ENCODE results near the gene AMOTL1.
"Not testable (repeated sequence)": the region's sequence is repeated elsewhere in the genome, so short reads cannot be mapped to it uniquely, and the experiment has no call there.

AMOTL1 gene

GRCh38 chr11:94880216-94880615, 112.1 kb downstream of the AMOTL1 start:
- DNase-seq (ENCODE audit: low read depth in 3 of 3): no peak

- no peak for DNase-seq (ENCODE audit: low read depth in 3 of 3)
These were observed 114.8 kb downstream of the AMOTL1 start for GRCh38 chr11:94882931-94883330.

GRCh38 chr11:94883878-94884277, 115.7 kb downstream of the AMOTL1 start:
- DNase-seq (ENCODE audit: low read depth in 3 of 3): no peak

GRCh38 chr11:94884376-94884775, 116.2 kb downstream of the AMOTL1 start:
- DNase-seq (ENCODE audit: low read depth in 3 of 3): no peak

GRCh38 chr11:94885133-94885532, 117.0 kb downstream of the AMOTL1 start:
- no peak for DNase-seq (ENCODE audit: low read depth in 3 of 3)

- DNase-seq (ENCODE audit: low read depth in 3 of 3): no peak
These were observed 117.4 kb downstream of the AMOTL1 start for GRCh38 chr11:94885581-94885980.

- no peak for DNase-seq (ENCODE audit: low read depth in 3 of 3)
These were observed 120.0 kb downstream of the AMOTL1 start for GRCh38 chr11:94888204-94888603.

- no peak for DNase-seq (ENCODE audit: low read depth in 3 of 3)
These were observed 127.3 kb downstream of the AMOTL1 start for GRCh38 chr11:94895451-94895850.

- DNase-seq (ENCODE audit: low read depth in 3 of 3): no peak
These were observed 127.8 kb downstream of the AMOTL1 start for GRCh38 chr11:94895971-94896370.

- no peak for DNase-seq (ENCODE audit: low read depth in 3 of 3)
These were observed 129.2 kb downstream of the AMOTL1 start for GRCh38 chr11:94897330-94897768.

- DNase-seq (ENCODE audit: low read depth in 3 of 3): no peak
These were observed 139.1 kb downstream of the AMOTL1 start for GRCh38 chr11:94907226-94907625.

- no peak for DNase-seq (ENCODE audit: low read depth in 3 of 3)
These were observed 141.2 kb downstream of the AMOTL1 start for GRCh38 chr11:94909371-94909820.

GRCh38 chr11:94910270-94910669, 142.1 kb downstream of the AMOTL1 start:
- DNase-seq (ENCODE audit: low read depth in 3 of 3): no peak

GRCh38 chr11:94910779-94911178, 142.6 kb downstream of the AMOTL1 start:
- DNase-seq (ENCODE audit: low read depth in 3 of 3): no peak

- DNase-seq (ENCODE audit: low read depth in 3 of 3): no peak
These were observed 144.7 kb downstream of the AMOTL1 start for GRCh38 chr11:94912806-94913205.

GRCh38 chr11:94913718-94914394, 145.7 kb downstream of the AMOTL1 start:
- not testable (repeated sequence) for DNase-seq (ENCODE audit: low read depth in 3 of 3)

- no peak for DNase-seq (ENCODE audit: low read depth in 3 of 3)
These were observed 152.2 kb downstream of the AMOTL1 start for GRCh38 chr11:94920311-94920710.

- DNase-seq (ENCODE audit: low read depth in 3 of 3): no peak
These were observed 154.3 kb downstream of the AMOTL1 start for GRCh38 chr11:94922321-94923003.

- no peak for DNase-seq (ENCODE audit: low read depth in 3 of 3)
These were observed 154.8 kb downstream of the AMOTL1 start for GRCh38 chr11:94923004-94923334.

GRCh38 chr11:94924171-94924572, 156.0 kb downstream of the AMOTL1 start:
- no peak for DNase-seq (ENCODE audit: low read depth in 3 of 3)

- no peak for DNase-seq (ENCODE audit: low read depth in 3 of 3)
These were observed 156.5 kb downstream of the AMOTL1 start for GRCh38 chr11:94924612-94925011.

- DNase-seq (ENCODE audit: low read depth in 3 of 3): no peak
These were observed 157.5 kb downstream of the AMOTL1 start for GRCh38 chr11:94925422-94926270.

- no peak for DNase-seq (ENCODE audit: low read depth in 3 of 3)
These were observed 158.1 kb downstream of the AMOTL1 start for GRCh38 chr11:94926271-94926625.
